T-helper 9 cell (primary cell): ENCODE measurements around the gene BABAM1.

ENCODE experiments used
- DNase-seq: peaks from one replicate; pipeline ENCODE4 v3.0.0-alpha.2; 2020

The BABAM1 gene

DNA sequence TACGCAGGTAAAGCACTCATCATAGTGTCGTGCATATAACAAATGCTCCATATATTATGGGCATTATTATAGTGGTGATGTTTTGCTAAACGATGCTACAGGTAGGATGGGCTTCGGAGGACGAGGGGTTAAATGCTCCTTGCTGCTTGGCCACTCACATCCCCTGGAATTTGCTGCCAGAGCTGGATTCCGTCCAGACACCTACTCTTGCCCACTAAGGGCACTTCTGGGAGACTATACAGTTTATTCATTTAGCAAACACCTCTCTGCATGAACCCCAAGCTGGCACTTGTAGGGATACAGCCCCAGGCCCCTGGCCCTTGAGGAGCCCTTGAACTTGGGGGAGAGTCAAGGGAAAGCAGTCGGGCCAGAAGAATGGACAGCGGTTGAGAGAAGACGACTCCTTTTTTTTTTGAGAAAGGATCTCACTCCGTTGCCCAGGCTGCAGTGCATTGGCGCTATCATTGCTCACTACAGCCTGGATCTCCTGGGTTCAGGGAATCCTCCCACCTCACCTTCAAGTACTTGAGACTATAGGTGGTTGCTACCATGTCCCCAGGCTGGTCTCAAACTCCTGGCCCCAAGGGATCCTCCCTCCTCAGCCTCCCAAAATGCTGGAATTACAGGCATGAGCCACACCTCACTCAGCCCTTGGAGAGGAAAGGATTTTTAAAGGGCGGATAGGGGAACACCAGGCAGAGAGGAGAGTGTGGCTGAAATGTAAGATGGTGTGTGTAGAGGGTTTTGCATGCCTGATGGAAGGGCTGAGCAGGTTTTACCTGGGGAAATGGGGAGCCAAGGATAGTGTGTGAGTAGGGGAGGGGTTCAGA lies 37.4 kb downstream of the BABAM1 start:
- no peak for DNase-seq

DNA sequence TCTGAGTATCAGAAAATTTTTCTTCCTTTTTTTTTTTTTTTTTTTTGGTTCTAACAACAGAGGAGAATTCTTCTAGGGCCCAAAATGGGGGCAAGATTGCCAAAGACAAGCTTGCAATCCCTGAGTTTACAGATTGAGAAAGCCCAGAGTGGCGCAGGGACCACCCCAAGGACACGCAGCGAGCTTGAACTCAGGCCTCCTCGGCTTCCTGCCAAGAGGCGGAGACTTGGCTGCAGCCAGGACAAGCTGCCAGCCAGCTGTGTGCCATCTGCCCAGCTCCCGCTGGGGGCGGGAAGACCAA lies 37.9 kb downstream of the BABAM1 start:
- no peak for DNase-seq

DNA sequence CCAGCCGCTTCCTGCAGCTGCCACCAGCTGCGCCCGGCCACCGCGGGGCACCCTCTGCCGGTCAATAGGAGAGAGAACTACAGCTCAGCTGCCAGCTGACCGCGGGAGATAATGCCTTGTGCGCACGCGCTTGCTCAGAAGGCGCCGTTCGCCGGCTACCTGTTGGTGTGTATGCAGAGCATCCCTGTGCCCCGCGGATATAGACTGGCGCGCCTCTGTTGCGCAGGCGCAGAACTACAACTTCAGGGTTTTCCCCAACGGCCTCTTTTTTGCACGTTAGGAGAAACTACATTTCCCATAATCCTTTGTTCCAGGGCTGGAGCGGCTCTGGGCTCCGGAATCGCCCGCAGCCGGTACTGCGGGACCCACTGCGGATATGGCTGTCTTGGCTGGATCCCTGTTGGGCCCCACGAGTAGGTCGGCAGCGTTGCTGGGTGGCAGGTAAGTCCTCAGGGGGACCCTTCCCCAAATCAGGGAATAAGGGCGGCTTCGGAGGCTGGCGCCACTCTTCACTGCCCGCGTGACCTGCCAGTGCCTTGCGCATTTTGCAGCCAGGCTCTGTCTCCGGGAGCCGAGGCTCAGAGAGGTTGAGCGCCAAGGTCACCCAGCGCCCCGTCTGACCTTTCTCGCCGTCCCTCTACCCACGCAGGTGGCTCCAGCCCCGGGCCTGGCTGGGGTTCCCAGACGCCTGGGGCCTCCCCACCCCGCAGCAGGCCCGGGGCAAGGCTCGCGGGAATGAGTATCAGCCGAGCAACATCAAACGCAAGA lies 38.5 kb downstream of the BABAM1 start, which contains the start of gene MRPL34:
MRPL34 (plus strand) TSS at position 356 of the 768 bp plus-strand sequence; CDS start at position 377, 21 bp downstream.
- peak; percentile 85 for DNase-seq

DNA sequence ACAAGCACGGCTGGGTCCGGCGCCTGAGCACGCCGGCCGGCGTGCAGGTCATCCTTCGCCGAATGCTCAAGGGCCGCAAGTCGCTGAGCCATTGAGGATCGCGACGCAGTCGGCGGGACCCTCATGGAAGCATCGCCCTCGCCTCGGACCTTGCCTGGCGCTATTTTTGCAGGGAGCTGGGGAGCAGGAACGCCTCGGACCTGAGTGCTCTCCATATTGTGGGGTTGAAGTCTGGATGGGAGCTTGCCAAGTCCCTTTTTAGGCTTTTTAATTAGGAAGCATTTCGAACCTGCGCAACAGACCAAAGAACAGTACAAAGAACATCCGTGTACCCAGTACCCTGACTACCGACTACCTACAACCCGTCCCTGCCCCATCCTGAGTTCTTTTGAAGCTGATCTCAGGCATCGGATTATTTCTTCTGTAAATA lies 39.1 kb downstream of the BABAM1 start:
- no peak for DNase-seq

DNA sequence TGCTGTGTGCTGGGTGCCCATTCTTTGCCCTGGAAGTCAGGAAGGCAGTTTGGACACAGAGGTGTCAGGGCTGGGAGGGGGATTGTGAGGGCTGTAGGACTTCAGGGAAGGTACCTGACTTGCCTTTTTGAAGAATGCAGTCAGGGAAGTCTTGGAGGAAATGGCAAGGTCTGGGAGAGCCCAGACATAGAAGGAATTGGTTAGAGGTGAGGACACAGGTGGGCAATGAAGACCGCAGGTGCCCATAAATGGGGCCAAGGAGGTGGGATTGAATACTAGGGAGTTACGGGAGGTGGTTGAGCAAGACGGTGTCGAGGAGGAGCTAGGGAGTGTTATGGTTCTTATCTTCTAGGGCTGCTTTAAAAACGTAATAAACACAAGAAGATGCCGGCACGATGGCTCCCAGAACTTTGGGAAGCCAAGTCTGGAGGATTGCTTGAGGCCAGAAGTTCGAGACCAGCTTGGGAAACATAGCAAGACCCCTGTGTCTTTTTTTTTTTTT lies 40.7 kb downstream of the BABAM1 start:
- no peak for DNase-seq

DNA sequence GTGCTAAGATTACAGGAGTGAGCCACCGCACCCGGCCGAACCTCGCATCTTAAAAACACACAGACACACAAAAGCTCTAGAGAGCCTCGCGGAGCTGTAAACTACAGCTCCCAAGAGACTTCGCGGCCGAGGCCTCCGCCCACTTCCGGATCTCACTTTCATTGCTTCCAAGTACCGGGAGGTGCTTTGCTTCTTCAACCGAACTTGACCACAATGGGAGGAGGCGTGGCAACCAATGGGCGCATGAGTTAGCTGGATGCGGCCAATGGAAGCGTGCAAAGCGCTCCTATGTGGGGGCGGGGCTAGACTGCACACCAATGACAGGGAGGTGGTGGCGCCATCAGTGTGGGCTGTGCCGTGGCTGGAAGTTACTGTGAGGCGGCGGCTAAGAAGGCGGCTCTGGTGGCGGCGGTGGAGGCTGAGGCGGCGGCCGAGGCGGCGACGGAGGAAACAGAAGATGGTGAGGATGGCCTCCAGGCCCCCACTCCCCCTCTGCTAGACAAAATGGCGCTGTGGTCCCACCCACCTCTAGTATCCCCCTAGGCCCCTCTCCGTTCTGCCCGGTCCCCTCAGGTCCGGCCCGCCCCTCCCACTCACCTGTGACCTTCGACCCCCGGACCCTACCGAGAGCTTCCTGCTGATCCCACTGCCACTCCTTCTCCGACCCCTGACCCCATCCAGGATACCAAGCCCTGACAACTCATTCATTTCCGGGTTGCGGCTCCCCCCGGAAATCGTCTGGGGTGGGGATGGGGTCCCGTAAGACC lies 42.1 kb downstream of the BABAM1 start, which contains the start of gene DDA1:
DDA1 (plus strand) TSS at position 366 of the 767 bp plus-strand sequence; CDS start at position 458, 92 bp downstream.
- DNase-seq = peak; percentile 97

DNA sequence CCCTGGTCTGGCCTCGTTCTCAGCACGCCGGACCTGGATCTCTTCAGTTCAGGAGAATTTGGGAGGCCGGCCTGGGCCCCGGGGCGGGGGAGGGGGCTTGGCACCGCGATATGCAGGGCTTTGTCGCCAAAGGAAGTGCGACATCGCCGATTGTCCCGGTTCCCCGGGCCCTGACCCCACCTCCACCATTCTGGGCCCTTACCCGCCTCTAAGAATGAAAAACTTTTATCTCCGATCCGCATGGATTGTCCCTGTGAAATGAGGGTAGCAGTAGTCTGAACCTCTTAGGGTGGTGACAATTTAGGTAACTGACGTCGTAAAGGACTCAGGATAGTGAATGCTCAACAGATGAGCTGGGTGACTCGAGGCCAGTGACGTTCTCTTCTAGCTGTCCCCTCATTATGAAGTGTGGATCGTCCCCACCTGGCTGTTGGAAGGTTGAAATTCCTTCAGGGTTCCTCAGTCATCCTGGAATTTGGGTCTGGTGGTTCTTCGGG lies 42.8 kb downstream of the BABAM1 start:
- DNase-seq = no peak

DNA sequence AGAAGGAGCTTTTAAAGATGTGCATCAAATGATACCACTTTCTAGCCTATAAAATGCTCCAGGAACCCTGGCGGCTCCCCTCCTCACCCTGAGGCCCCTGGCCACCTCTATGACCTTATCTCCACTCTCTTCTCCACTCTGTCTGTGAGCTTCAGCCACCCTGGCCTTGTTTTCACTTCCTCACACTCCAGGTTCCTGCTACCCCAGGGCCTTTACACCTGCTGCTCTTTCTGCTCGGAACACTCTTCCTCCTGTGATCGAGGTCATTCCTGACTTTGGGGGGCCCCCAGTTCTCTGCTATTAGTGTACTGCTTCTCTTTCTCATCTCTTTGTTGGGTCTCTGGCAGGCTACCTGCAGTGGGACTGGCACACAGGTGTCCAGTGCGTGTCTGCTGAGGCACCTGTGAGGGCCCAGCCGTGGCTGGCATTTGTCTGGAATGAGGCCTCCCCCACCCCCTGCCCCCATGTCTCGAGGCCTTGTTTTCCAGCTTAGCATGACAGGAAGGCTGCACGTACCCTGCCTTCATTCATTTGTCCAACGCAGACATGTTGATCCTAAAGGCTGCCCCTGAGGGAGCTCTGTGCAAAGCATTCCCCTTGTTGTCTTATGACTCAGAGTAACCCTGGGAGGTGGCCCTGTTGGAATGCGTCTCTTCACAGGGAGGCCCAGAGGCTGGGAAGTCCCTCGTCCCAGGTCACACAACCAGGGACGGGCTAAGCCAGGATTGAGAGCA lies 44.4 kb downstream of the BABAM1 start:
- no peak for DNase-seq

DNA sequence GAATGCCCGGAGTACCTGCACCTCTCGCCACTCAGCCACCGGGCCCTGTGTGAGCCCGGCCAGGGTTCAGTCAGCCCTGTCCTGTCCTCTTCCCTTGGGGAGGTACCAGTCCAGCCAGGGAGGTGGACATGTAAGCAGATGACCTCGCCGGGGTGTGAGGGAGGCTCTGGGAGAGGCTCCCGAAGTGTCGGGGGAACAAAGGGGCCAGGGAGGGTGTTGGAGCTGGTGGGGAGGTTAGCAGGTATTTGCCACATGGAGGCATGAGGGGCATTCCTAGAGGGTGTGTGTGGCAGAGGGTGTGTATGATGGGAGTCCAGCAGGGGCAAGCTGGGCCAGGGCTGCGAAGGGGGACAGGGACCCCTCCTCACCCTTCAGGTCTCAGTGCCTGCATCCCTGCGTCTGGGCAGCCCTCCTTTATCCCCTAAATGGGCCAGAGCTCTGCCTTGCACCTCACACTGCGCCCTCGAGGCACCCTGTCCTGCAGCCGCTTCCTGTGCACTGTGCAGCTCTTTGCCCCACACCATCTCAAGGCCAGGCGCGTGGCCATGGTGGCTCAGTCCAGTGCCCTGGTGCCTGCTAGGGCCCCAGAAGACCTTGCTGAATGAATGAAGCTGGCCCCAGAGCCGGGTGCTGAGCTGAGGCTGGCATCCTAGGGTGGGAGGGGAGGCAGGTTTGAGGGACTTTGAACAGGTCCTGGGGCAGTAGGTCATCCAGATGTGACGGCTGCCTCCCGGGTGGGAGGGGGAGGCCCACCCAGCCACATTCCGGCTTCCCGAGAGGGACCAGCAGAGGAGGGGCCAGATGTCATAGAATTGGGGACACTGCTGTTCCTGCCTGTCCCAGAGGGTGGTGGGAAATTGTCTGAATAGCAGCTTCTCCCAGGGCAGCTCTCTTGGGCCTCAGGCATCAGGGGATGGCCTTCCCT lies 45.2 kb downstream of the BABAM1 start:
- DNase-seq = no peak

DNA sequence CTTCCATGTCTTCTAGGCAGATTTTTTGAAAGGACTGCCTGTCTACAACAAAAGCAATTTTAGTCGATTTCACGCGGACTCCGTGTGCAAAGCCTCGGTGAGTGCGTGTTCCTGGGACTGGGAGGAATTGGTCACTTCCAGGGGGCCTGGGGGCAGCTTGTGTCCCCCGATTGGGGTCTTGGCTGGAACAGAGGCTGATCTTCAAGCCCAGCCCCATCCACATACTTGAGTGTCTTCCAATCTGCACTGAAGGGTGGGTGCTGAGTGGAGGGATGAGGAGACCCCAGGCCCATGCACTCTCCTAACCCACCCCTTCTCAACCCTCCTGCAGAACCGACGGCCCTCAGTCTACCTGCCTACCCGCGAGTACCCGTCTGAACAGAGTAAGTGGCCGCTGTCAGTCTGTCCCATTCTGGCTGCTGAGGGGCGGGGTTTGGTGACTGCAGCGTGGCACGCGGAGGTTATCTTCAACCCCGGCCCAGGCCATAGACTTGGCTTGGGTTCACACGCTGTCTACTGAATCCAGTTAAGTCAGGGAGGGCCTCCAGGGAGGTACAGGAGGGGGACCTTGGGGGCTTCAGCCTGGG lies 46.9 kb downstream of the BABAM1 start:
- DNase-seq = no peak

DNA sequence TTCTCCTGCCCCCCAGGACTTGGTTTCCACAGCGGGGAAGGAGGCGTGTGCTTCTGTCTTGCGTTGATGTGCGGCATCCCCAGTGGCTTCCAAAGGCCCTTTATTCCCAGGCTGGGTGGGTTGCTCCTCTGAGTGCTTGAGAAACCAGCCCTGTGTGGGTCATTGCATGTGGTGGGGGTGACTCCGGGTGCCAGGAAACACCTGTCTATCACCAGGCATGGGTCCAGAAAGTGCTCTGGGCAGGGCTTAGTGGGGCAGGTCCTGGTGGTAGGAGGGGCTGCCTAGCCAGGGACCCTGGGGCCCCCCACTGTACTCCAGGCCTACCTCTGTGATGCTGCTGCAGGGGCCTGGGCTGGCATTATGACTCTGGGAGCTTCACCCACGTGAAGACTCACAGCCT lies 51.7 kb downstream of the BABAM1 start:
- DNase-seq = no peak

DNA sequence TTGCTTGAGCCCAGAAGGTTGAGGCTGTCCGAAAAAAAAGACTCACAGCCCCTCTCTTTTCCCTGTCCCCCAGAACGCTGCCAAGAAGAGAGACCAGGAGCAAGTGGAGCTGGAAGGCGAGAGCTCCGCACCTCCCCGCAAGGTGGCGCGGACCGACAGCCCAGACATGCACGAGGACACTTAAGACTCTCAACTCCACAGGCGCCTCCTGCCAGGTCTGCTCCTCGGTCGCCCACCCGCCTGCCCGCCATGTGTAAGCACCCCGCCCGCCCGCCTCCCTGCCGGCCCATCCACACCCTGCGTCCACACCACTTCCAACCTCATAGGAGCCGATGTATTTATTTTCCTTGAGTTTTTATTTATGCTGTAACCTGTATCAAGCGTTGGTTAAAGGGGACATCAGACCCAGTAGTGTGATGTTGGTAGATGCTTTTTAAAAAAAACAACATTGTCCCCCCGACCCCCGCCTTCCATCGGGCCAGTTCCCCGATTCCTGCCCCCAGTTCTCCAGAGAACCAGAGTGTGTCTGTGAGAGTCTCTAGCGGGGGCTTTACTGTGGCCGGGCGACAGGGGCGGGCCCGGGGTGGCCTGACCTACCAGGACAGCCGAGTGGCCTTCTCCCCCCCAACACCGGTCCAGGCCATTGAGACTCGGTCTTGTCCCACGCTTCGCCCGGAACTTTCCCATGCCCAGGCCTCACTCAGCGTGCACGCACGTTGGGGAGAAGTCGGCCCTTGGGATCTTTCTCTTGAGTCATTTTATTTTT lies 52.4 kb downstream of the BABAM1 start:
- no peak for DNase-seq

DNA sequence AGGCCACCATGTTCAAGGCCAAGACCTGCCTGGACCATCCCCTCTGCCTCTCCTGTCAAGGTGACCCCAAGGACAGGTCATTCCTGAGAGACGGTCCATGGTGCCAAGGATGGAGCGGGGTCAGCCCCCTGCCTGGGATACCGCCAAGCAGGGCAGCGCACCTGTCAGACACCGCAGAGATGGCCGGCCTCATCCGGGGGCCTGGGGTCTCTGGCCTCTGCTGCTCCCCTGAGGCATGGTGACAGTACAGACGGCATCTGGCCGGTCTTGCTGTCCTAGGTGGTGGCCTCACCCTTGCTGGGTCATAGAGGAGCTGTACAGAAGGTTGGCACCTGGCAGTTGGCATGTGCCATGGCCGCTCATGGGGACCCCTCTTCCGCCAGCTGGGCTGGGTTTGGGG lies 53.2 kb downstream of the BABAM1 start:
- no peak for DNase-seq

DNA sequence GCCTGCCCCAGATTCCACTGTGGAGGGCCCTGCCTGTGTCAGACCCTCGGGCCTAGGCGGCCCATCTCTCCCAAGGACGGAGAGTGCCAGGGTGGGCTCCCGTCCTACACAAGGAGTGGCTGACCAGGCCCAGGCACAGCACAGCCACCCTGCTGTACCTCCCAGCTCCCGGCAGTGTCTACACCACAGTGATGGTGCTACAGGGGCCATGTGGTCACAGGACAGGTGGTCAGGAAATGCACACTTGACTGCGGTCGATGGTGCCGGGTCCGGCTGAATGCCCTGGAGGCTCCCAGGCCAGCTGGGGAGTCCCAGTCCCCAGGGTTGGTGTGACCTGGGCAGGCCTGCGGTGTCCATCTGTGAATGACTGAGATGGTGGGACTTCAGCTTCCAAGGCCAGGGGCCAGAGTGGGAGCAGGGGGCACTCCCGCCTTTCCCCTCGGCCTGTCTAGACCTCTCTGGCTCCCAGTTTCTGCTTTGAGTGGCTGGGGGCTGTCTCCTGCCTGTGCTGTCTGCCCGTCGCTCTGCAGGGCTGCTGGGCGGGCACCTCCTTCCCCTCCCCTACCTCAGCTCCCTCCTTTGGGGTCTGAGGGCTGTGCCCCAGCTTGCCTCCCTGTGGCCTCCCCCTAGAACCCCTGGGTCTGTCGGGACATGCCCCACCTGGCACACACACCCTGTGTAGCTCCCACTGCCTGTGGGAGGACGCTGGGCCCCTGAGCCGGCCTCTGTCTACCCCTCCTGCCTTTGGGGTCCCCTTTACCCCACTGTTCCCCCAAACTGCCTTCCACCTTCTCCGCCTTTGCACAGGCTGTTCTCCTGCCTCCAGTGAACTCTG lies 54.6 kb downstream of the BABAM1 start:
- DNase-seq = no peak

DNA sequence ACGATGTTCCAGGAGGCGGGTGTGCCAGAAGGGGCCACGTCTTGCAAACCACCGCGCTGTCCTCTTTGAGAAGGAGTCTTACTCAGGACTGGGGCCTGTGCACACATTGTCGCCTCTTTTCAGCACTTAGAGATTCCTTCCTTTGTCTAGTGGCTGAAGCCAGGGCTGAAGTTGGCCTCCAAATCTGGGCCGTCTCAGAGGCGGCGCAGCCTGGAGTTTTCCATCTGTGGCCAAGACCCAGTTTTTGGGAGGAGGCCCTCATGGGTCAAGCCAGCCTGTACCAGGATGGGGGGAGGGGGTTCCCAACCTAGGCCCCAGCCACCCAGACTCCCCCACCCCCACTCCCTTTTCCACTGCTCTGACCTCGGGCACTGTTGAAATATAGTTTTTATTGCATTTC lies 55.6 kb downstream of the BABAM1 start:
- DNase-seq = no peak

DNA sequence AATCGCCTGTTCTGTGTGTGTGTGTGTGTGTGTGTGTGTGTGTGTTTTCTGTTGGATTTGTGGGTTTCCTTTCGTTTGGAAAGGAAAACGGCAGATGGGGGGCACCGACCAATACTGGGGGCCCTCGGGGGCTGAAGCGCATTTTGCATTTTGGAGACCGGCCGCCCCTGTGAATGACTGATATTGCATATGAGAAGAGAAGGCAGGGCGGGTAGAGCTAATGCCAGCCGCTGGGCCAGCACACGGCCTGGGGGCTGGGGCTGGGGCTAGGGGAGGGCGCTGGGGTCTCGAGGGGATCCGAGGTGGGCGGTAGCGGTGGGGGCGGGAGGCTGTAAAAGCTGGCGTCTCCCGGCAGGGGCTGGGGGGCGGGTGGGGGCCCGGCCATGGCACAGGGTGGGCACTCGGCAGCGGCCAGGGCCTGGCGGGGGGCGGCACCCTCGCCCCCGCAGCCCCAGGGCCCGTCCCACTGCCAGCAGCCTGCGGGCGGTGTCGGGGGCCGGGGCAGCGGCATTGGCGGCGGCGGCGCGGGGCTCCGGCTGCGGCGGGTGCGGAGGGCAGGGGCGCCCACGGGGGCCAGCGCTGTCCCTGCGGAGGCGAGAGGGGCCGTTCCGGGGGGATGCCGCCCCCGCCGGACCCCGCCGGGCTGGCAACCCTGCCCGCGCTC lies 56.2 kb downstream of the BABAM1 start:
- no peak for DNase-seq

DNA sequence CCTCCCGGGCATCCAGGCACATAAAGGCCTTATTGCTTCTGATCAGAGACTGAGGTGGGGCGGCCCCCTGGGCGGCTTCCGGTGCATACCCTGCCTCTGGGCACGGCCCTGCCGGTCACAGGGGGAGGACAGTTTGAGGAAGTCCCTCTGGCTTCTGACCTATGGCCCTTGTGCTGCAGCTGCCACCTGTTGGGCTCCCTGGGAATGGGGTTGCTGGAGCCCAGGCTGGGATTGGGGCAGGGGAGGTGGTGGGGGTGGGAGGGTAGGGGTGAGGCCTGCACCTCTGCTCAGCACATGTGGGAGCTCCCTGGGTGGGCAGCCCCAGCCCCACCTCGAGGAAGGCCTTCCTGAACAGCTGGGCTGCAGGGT lies 56.7 kb downstream of the BABAM1 start:
- no peak for DNase-seq

DNA sequence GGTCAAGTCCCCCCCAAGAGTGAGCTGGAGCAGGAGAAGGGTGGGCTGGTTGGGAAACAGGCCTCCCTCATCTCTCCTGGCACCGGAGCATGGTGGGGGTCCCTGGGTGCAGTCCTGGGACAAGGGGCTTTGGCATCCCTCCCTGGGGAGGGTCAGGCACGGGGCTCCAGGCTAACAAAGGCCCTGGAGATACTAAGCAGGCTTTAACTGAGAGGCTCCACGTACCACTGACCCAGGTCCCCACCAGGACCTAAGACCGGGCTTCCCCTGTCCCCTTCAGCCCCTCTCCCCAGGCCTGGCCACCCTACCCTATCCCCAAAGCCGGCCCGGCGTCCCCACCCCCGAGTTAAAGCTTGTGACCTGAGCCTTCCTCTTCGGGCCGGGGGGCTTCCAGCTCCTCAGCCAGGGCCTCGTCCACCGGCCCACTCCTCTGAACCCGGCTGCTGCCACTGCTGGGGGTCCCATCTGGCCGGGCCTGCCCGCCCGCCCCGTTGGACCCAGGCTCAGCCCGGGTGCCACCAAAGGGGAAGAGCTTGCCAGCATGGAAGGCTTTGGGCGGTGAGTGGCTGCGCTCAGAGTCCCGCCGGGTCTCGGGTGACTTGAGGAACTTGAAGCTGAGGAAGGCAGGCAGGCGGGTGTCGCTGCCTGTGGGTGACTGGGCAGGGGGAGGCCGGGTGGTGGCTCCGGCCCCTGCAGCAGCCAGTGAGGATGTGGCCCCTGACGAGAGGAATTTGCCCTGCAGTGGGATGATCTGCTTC lies 57.3 kb downstream of the BABAM1 start:
- DNase-seq = no peak
